K562 (cell line): ENCODE data around the gene ZNF512B. TPM values are rescaled to one million over a fixed set of nuclear protein-coding genes. Genes with fewer than 3 reads are reported as not detected.

Experiments
- ETV6 ChIP-seq, 3 experiments: fragments of 150-350 bp in 1 of 3; sonication (generic) in 1 of 3; formaldehyde crosslinking in 1 of 3; IDR thresholded peaks; 2 replicates each; pipeline versions ENCODE4 v1.6.1 to v1.8.0; 2014 to 2022; ENCODE audit warnings: borderline replicate concordance in 2 of 3, low read depth in 2 of 3, antibody characterized with exemption in 1 of 3, low read length in 1 of 3, mild to moderate bottlenecking in 1 of 3, missing genetic modification reagents in 1 of 3
- FIP1L1 ChIP-seq: fragments of 200-400 bp; formaldehyde crosslinking; IDR thresholded peaks from 2 replicates; pipeline ENCODE4 v1.6.1; 2018; ENCODE audit warnings: mild to moderate bottlenecking, low read depth, low read length; ENCODE audit not compliant: poor library complexity, severe bottlenecking
- KLF13 ChIP-seq: fragments of 450-650 bp; IDR thresholded peaks from 2 replicates; pipeline ENCODE4 v1.6.1; 2016; ENCODE audit warnings: missing genetic modification characterization, low read depth, mild to moderate bottlenecking, missing compliant biosample characterization, moderate library complexity, borderline replicate concordance
- TFE3 ChIP-seq: fragments of 450-650 bp; formaldehyde crosslinking; IDR thresholded peaks from 2 replicates; pipeline ENCODE4 v1.4.0; 2020; ENCODE audit warnings: mild to moderate bottlenecking, mixed read lengths
- TSHZ1 ChIP-seq: fragments of 250-450 bp; sonication (Bioruptor Pico); IDR thresholded peaks from 2 replicates; pipeline ENCODE4 v1.4.0; 2020; ENCODE audit warnings: mild to moderate bottlenecking, moderate library complexity
- ZNF175 ChIP-seq: fragments of 200-800 bp; sonication (Bioruptor generic); IDR thresholded peaks from 2 replicates; pipeline ENCODE4 v1.6.1; 2016; ENCODE audit warnings: low read depth, mild to moderate bottlenecking, missing genetic modification characterization, missing compliant biosample characterization
- ZNF785 ChIP-seq: fragments of 250-450 bp; sonication (Bioruptor Pico); IDR thresholded peaks from 2 replicates; pipeline ENCODE4 v1.4.0; 2020; ENCODE audit warnings: mild to moderate bottlenecking
- polyA plus RNA-seq, 8 experiments: library from polyadenylated mRNA; depleted of rRNA in 4 of 8; stranded (reverse) in 5 of 8; unstranded in 3 of 8; fragments of >200 nt; fragmentation: Nextera tagmentation in 2 of 8; fragmentation: Illumina TruSeq in 1 of 8; extraction: Ambion mirVana in 2 of 8; extraction: Trizol in 1 of 8; gene quantifications; 2 replicates each; pipeline versions ENCODE4 v1.2.1 to v1.2.3, GENCODE V29; 2011 to 2014; ENCODE audit warnings: inconsistent platforms in 1 of 8, missing spikeins in 1 of 8
- total RNA-seq, 7 experiments: library from RNA; depleted of rRNA in 6 of 7; stranded (reverse); fragments of >200 nt in 6 of 7; fragmentation: Illumina TruSeq in 2 of 7; extraction: Trizol in 2 of 7; gene quantifications; 2 replicates each; pipeline versions ENCODE4 v1.2.1 to v1.2.3, GENCODE V29; 2011 to 2021; ENCODE audit warnings: low replicate concordance in 1 of 7
- TF ChIP-seq, protein P1 (sequence below): fragments of 450-650 bp; IDR thresholded peaks from 2 replicates; pipeline ENCODE4 v1.6.1; 2016; ENCODE audit warnings: borderline replicate concordance
- TF ChIP-seq, protein P2 (sequence below): fragments of 450-650 bp; IDR thresholded peaks from 2 replicates; pipeline ENCODE4 v1.7.1; 2018; ENCODE audit warnings: mild to moderate bottlenecking, low read depth; ENCODE audit not compliant: partially characterized antibody
- TF ChIP-seq, protein P3 (sequence below): fragments of 450-650 bp; IDR thresholded peaks from 2 replicates; pipeline ENCODE4 v1.6.1; 2018; ENCODE audit not compliant: partially characterized antibody

Gene ZNF512B
- total and polyA plus RNA-seq, 9 of the 15 experiments (the other 6 are each of a cell fraction or from before 2014, with no cell fraction given): 0.01 to 27.8 (median 8.2) TPM

DNA sequence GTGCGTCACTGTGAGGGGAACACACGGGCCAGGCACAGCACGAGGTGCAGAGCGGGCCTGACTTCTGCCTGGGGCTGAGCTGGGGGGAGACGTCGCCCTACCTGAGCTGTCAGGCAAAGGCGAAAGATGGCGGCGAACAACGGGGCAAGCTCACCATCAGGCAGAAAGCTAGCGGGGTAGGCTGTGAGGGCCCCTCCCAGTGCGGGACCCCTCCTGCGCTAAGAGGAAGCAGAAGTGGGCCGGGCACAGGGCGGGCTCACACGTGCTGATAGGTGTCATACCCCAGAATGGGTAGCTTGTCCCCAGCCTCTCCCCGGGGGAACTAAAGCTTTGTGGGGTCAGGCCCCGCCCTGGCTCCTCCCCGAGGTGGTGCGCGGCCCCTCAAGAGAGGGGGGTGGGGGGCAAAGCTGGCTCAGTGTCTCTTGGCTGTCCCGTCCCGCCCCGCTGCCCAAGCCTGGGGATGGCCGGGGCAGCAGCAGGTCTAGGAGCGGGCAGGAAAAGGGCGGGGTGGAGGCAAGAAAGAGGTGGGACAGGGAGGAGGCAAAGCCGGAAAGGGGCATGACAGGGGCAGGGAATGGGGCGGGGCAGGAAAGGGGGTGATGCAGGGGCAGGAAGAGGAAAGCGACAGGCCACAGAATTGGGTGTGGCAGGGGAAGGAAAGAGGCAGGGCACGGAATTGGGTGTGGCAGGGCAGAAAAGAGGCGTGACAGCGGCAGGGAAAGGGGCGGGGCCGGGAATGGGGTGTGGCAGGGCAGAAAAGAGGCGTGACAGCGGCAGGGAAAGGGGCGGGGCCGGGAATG is 28.2 kb downstream of the ZNF512B start (continued):
- no peak for TF ChIP-seq KLF13 (tag)
- TF ChIP-seq, protein P1, sequence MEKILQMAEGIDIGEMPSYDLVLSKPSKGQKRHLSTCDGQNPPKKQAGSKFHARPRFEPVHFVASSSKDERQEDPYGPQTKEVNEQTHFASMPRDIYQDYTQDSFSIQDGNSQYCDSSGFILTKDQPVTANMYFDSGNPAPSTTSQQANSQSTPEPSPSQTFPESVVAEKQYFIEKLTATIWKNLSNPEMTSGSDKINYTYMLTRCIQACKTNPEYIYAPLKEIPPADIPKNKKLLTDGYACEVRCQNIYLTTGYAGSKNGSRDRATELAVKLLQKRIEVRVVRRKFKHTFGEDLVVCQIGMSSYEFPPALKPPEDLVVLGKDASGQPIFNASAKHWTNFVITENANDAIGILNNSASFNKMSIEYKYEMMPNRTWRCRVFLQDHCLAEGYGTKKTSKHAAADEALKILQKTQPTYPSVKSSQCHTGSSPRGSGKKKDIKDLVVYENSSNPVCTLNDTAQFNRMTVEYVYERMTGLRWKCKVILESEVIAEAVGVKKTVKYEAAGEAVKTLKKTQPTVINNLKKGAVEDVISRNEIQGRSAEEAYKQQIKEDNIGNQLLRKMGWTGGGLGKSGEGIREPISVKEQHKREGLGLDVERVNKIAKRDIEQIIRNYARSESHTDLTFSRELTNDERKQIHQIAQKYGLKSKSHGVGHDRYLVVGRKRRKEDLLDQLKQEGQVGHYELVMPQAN: no peak; the same call in 1 of the 2 replicates
- TF ChIP-seq, protein P2, sequence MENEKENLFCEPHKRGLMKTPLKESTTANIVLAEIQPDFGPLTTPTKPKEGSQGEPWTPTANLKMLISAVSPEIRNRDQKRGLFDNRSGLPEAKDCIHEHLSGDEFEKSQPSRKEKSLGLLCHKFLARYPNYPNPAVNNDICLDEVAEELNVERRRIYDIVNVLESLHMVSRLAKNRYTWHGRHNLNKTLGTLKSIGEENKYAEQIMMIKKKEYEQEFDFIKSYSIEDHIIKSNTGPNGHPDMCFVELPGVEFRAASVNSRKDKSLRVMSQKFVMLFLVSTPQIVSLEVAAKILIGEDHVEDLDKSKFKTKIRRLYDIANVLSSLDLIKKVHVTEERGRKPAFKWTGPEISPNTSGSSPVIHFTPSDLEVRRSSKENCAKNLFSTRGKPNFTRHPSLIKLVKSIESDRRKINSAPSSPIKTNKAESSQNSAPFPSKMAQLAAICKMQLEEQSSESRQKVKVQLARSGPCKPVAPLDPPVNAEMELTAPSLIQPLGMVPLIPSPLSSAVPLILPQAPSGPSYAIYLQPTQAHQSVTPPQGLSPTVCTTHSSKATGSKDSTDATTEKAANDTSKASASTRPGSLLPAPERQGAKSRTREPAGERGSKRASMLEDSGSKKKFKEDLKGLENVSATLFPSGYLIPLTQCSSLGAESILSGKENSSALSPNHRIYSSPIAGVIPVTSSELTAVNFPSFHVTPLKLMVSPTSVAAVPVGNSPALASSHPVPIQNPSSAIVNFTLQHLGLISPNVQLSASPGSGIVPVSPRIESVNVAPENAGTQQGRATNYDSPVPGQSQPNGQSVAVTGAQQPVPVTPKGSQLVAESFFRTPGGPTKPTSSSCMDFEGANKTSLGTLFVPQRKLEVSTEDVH: no peak
- peak in 1 of 2 experiments; percentile 27; a peak in 1 of 4 replicates for TF ChIP-seq ETV6 (IDR thresholded peaks at IDR 0.05; ENCODE audit: borderline replicate concordance in 1 of 2, low read depth in 2 of 2, low read length in 1 of 2)
- no peak for TF ChIP-seq ETV6 (CRISPR knock-in tag; IDR thresholded peaks at IDR 0.05; ENCODE audit: borderline replicate concordance)
- TF ChIP-seq ZNF785 (CRISPR knock-in tag): no peak
- no peak for TF ChIP-seq TSHZ1 (CRISPR knock-in tag)
- TF ChIP-seq ZNF175 (CRISPR knock-in tag): no peak
- peak; percentile 29 for TF ChIP-seq FIP1L1
- TF ChIP-seq, protein P3, sequence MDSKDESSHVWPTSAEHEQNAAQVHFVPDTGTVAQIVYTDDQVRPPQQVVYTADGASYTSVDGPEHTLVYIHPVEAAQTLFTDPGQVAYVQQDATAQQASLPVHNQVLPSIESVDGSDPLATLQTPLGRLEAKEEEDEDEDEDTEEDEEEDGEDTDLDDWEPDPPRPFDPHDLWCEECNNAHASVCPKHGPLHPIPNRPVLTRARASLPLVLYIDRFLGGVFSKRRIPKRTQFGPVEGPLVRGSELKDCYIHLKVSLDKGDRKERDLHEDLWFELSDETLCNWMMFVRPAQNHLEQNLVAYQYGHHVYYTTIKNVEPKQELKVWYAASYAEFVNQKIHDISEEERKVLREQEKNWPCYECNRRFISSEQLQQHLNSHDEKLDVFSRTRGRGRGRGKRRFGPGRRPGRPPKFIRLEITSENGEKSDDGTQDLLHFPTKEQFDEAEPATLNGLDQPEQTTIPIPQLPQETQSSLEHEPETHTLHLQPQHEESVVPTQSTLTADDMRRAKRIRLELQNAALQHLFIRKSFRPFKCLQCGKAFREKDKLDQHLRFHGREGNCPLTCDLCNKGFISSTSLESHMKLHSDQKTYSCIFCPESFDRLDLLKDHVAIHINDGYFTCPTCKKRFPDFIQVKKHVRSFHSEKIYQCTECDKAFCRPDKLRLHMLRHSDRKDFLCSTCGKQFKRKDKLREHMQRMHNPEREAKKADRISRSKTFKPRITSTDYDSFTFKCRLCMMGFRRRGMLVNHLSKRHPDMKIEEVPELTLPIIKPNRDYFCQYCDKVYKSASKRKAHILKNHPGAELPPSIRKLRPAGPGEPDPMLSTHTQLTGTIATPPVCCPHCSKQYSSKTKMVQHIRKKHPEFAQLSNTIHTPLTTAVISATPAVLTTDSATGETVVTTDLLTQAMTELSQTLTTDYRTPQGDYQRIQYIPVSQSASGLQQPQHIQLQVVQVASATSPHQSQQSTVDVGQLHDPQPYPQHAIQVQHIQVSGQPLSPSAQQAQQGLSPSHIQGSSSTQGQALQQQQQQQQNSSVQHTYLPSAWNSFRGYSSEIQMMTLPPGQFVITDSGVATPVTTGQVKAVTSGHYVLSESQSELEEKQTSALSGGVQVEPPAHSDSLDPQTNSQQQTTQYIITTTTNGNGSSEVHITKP: no peak
- no peak for TF ChIP-seq TFE3 (CRISPR knock-in tag)
